ENCODE data around the gene DOC2A.

GRCh38 chr16:29972500-29972899 is 38.3 kb downstream of the DOC2A start:
- TF ChIP-seq CTCF (IDR thresholded peaks at IDR 0.05; ENCODE audit: low read depth, low read length, poor library complexity, severe bottlenecking) (no peak), EZH2phosphoT487 (IDR thresholded peaks at IDR 0.05; ENCODE audit: borderline replicate concordance, low read length) (no peak)
